ENCODE results near the gene SRXN1. TPM values are rescaled to one million over a fixed set of nuclear protein-coding genes. Genes with fewer than 3 reads are reported as not detected.

Gene SRXN1
- polyA plus RNA-seq, 2 donors = 16.7 to 41.0 TPM

- peaks cover 0 to 12% of the 10 kb centered on the region in 2 donors for H3K27me3 ChIP-seq (ENCODE audit: control insufficient read depth in 1 of 2, insufficient read depth in 2 of 2, low read length in 2 of 2)
- H3K4me3 ChIP-seq (ENCODE audit: low read depth in 1 of 2, low read length in 2 of 2) = no peak overlapping the region
Observed at GRCh38 chr20:668050-668449, 15.1 kb upstream of the SRXN1 start.

GRCh38 chr20:667351-668034, 14.5 kb upstream of the SRXN1 start:
- Histone ChIP-seq H3K4me1 (ENCODE audit: control insufficient read depth in 2 of 2, insufficient read depth in 2 of 2, low read length in 1 of 2) (no peaks in the 10 kb centered on the region), H3K9me3 (ENCODE audit: control insufficient read depth in 2 of 2, insufficient read depth in 1 of 2, low read depth in 1 of 2, low read length in 1 of 2) (peaks cover 0 to 2% of the 10 kb centered on the region in 2 donors), H3K27me3 (ENCODE audit: control insufficient read depth in 1 of 2, insufficient read depth in 2 of 2, low read length in 2 of 2) (peaks cover 0 to 8% of the 10 kb centered on the region in 2 donors), H3K4me3 (ENCODE audit: low read depth in 1 of 2, low read length in 2 of 2) (no peak overlapping the region), H3K27ac (ENCODE audit: low read depth in 2 of 2, low read length in 1 of 2) (no peak overlapping the region), H3K36me3 (ENCODE audit: control insufficient read depth in 2 of 2, insufficient read depth in 2 of 2, low read length in 1 of 2) (no peaks in the 10 kb centered on the region)
- WGBS, 2 donors = 27 to 29% methylated on average over 9 of the region's 9 CpGs

More at GRCh38 chr20:668050-668449, 15.1 kb upstream of the SRXN1 start:
- H3K4me1 ChIP-seq (ENCODE audit: control insufficient read depth in 2 of 2, insufficient read depth in 2 of 2, low read length in 1 of 2) = no peaks in the 10 kb centered on the region
- H3K36me3 ChIP-seq (ENCODE audit: control insufficient read depth in 2 of 2, insufficient read depth in 2 of 2, low read length in 1 of 2) = no peaks in the 10 kb centered on the region
- no peak overlapping the region for H3K27ac ChIP-seq (ENCODE audit: low read depth in 2 of 2, low read length in 1 of 2)
- peaks cover 0 to 2% of the 10 kb centered on the region in 2 donors for H3K9me3 ChIP-seq (ENCODE audit: control insufficient read depth in 2 of 2, insufficient read depth in 1 of 2, low read depth in 1 of 2, low read length in 1 of 2)

- Histone ChIP-seq H3K27me3 (ENCODE audit: control insufficient read depth in 1 of 2, insufficient read depth in 2 of 2, low read length in 2 of 2) (peaks cover 0 to 12% of the 10 kb centered on the region in 2 donors), H3K9me3 (ENCODE audit: control insufficient read depth in 2 of 2, insufficient read depth in 1 of 2, low read depth in 1 of 2, low read length in 1 of 2) (peaks cover 0 to 2% of the 10 kb centered on the region in 2 donors), H3K36me3 (ENCODE audit: control insufficient read depth in 2 of 2, insufficient read depth in 2 of 2, low read length in 1 of 2) (no peaks in the 10 kb centered on the region), H3K4me3 (ENCODE audit: low read depth in 1 of 2, low read length in 2 of 2) (no peak overlapping the region), H3K27ac (ENCODE audit: low read depth in 2 of 2, low read length in 1 of 2) (no peak overlapping the region), H3K4me1 (ENCODE audit: control insufficient read depth in 2 of 2, insufficient read depth in 2 of 2, low read length in 1 of 2) (peaks cover 0 to 3% of the 10 kb centered on the region in 2 donors)
- WGBS, 2 donors = 39 to 42% methylated on average over 4 of the region's 4 CpGs
Observed at GRCh38 chr20:666877-667276, 13.9 kb upstream of the SRXN1 start.

GRCh38 chr20:665276-665675, 12.3 kb upstream of the SRXN1 start:
- WGBS, 2 donors = 31 to 32% methylated on average over 6 of the region's 6 CpGs
- H3K36me3 ChIP-seq (ENCODE audit: control insufficient read depth in 2 of 2, insufficient read depth in 2 of 2, low read length in 1 of 2) = no peaks in the 10 kb centered on the region
- peaks cover 0 to 12% of the 10 kb centered on the region in 2 donors for H3K27me3 ChIP-seq (ENCODE audit: control insufficient read depth in 1 of 2, insufficient read depth in 2 of 2, low read length in 2 of 2)
- peaks cover 0 to 2% of the 10 kb centered on the region in 2 donors for H3K9me3 ChIP-seq (ENCODE audit: control insufficient read depth in 2 of 2, insufficient read depth in 1 of 2, low read depth in 1 of 2, low read length in 1 of 2)
- no peak overlapping the region for H3K27ac ChIP-seq (ENCODE audit: low read depth in 2 of 2, low read length in 1 of 2)
- no peak overlapping the region for H3K4me3 ChIP-seq (ENCODE audit: low read depth in 1 of 2, low read length in 2 of 2)
- peaks cover 0 to 6% of the 10 kb centered on the region in 2 donors for H3K4me1 ChIP-seq (ENCODE audit: control insufficient read depth in 2 of 2, insufficient read depth in 2 of 2, low read length in 1 of 2)

GRCh38 chr20:664576-664975, 11.6 kb upstream of the SRXN1 start:
- peaks cover 0 to 6% of the 10 kb centered on the region in 2 donors for H3K4me1 ChIP-seq (ENCODE audit: control insufficient read depth in 2 of 2, insufficient read depth in 2 of 2, low read length in 1 of 2)
- no peak overlapping the region for H3K4me3 ChIP-seq (ENCODE audit: low read depth in 1 of 2, low read length in 2 of 2)
- H3K27ac ChIP-seq (ENCODE audit: low read depth in 2 of 2, low read length in 1 of 2) = no peak overlapping the region
- 35 to 46% methylated on average over 13 of the region's 13 CpGs for WGBS, 2 donors
- H3K9me3 ChIP-seq (ENCODE audit: control insufficient read depth in 2 of 2, insufficient read depth in 1 of 2, low read depth in 1 of 2, low read length in 1 of 2) = peaks cover 0 to 2% of the 10 kb centered on the region in 2 donors
- peaks cover 0 to 12% of the 10 kb centered on the region in 2 donors for H3K27me3 ChIP-seq (ENCODE audit: control insufficient read depth in 1 of 2, insufficient read depth in 2 of 2, low read length in 2 of 2)
- H3K36me3 ChIP-seq (ENCODE audit: control insufficient read depth in 2 of 2, insufficient read depth in 2 of 2, low read length in 1 of 2) = no peaks in the 10 kb centered on the region

- WGBS, 2 donors = 8 to 9% methylated on average over 31 to 60 of the region's 60 CpGs
- H3K9me3 ChIP-seq (ENCODE audit: control insufficient read depth in 2 of 2, insufficient read depth in 1 of 2, low read depth in 1 of 2, low read length in 1 of 2) = peaks cover 0 to 2% of the 10 kb centered on the region in 2 donors
- no peaks in the 10 kb centered on the region for H3K36me3 ChIP-seq (ENCODE audit: control insufficient read depth in 2 of 2, insufficient read depth in 2 of 2, low read length in 1 of 2)
- no peak overlapping the region for H3K27ac ChIP-seq (ENCODE audit: low read depth in 2 of 2, low read length in 1 of 2)
- peaks cover 0 to 12% of the 10 kb centered on the region in 2 donors for H3K27me3 ChIP-seq (ENCODE audit: control insufficient read depth in 1 of 2, insufficient read depth in 2 of 2, low read length in 2 of 2)
- no peak overlapping the region for H3K4me3 ChIP-seq (ENCODE audit: low read depth in 1 of 2, low read length in 2 of 2)
- H3K4me1 ChIP-seq (ENCODE audit: control insufficient read depth in 2 of 2, insufficient read depth in 2 of 2, low read length in 1 of 2) = peaks cover 0 to 6% of the 10 kb centered on the region in 2 donors
Observed at GRCh38 chr20:664151-664550, 11.2 kb upstream of the SRXN1 start.

- WGBS, 2 donors = 7 to 9% methylated on average over 72 to 84 of the region's 84 CpGs
- Histone ChIP-seq H3K27me3 (ENCODE audit: control insufficient read depth in 1 of 2, insufficient read depth in 2 of 2, low read length in 2 of 2) (peaks cover 0 to 12% of the 10 kb centered on the region in 2 donors), H3K4me1 (ENCODE audit: control insufficient read depth in 2 of 2, insufficient read depth in 2 of 2, low read length in 1 of 2) (peaks cover 0 to 6% of the 10 kb centered on the region in 2 donors), H3K27ac (ENCODE audit: low read depth in 2 of 2, low read length in 1 of 2) (no peak overlapping the region), H3K4me3 (ENCODE audit: low read depth in 1 of 2, low read length in 2 of 2) (no peak overlapping the region), H3K9me3 (ENCODE audit: control insufficient read depth in 2 of 2, insufficient read depth in 1 of 2, low read depth in 1 of 2, low read length in 1 of 2) (no peaks in the 10 kb centered on the region), H3K36me3 (ENCODE audit: control insufficient read depth in 2 of 2, insufficient read depth in 2 of 2, low read length in 1 of 2) (no peaks in the 10 kb centered on the region)
Observed at GRCh38 chr20:663315-664090, 10.5 kb upstream of the SRXN1 start.

GRCh38 chr20:662277-663192, 9.5 kb upstream of the SRXN1 start:
- H3K4me3 ChIP-seq (ENCODE audit: low read depth in 1 of 2, low read length in 2 of 2) = no peak overlapping the region
- no peaks in the 10 kb centered on the region for H3K36me3 ChIP-seq (ENCODE audit: control insufficient read depth in 2 of 2, insufficient read depth in 2 of 2, low read length in 1 of 2)
- H3K27ac ChIP-seq (ENCODE audit: low read depth in 2 of 2, low read length in 1 of 2) = no peak overlapping the region
- H3K27me3 ChIP-seq (ENCODE audit: control insufficient read depth in 1 of 2, insufficient read depth in 2 of 2, low read length in 2 of 2) = peaks cover 0 to 12% of the 10 kb centered on the region in 2 donors
- WGBS, 2 donors = 23 to 29% methylated on average over 16 of the region's 16 CpGs
- no peaks in the 10 kb centered on the region for H3K9me3 ChIP-seq (ENCODE audit: control insufficient read depth in 2 of 2, insufficient read depth in 1 of 2, low read depth in 1 of 2, low read length in 1 of 2)
- H3K4me1 ChIP-seq (ENCODE audit: control insufficient read depth in 2 of 2, insufficient read depth in 2 of 2, low read length in 1 of 2) = peaks cover 0 to 6% of the 10 kb centered on the region in 2 donors
